Esophagus (tissue), 2 donors: ENCODE data around the gene CLIC1. TPM values are rescaled to one million over a fixed set of nuclear protein-coding genes. Genes with fewer than 3 reads are reported as not detected.

Source experiments
- H3K27ac ChIP-seq, 2 donors: one replicate each; pipeline ENCODE4 v1.5.1; 2013; ENCODE audit warnings: low read depth in 2 of 2, mild to moderate bottlenecking in 2 of 2, inconsistent platforms in 1 of 2, low read length in 1 of 2, moderate library complexity in 1 of 2
- H3K27me3 ChIP-seq, 2 donors: one replicate each; pipeline ENCODE4 v1.6.1; 2013; ENCODE audit warnings: low read length in 2 of 2, control low read depth in 1 of 2, mild to moderate bottlenecking in 1 of 2; ENCODE audit not compliant: insufficient read depth in 2 of 2, control insufficient read depth in 1 of 2
- H3K36me3 ChIP-seq, 2 donors: one replicate each; pipeline ENCODE4 v1.6.1; 2013; ENCODE audit warnings: low read length in 1 of 2; ENCODE audit not compliant: control insufficient read depth in 2 of 2, insufficient read depth in 2 of 2
- H3K4me1 ChIP-seq, 2 donors: one replicate each; pipeline ENCODE4 v1.6.1; 2013; ENCODE audit warnings: low read length in 1 of 2; ENCODE audit not compliant: control insufficient read depth in 2 of 2, insufficient read depth in 2 of 2
- H3K4me3 ChIP-seq, 2 donors: one replicate each; pipeline ENCODE4 v1.5.1; 2013; ENCODE audit warnings: low read length in 2 of 2, mild to moderate bottlenecking in 2 of 2, low read depth in 1 of 2, moderate library complexity in 1 of 2
- H3K9me3 ChIP-seq, 2 donors: one replicate each; pipeline ENCODE4 v1.6.1; 2013; ENCODE audit warnings: mild to moderate bottlenecking in 2 of 2, low read depth in 1 of 2, low read length in 1 of 2, moderate library complexity in 1 of 2; ENCODE audit not compliant: control insufficient read depth in 2 of 2, insufficient read depth in 1 of 2
- WGBS, 2 donors: extraction: QIAGEN DNeasy Blood & Tissue Kit; methylation state at CpG; one replicate each; pipeline ENCODE4 v1.1.7; 2013; 5-methylcytosine and 5-hydroxymethylcytosine counted together
- polyA plus RNA-seq, 2 donors: library from polyadenylated mRNA; stranded (reverse); fragments of 200-250 nt; gene quantifications; one replicate each; pipeline ENCODE4 v1.2.3, GENCODE V29; 2013
- donor health status: healthy with polysubstance abuse.
- donor health status: Bipolar disorder and iron deficiency.

The CLIC1 gene
- polyA plus RNA-seq, 2 donors = 258 to 412 TPM

DNA sequence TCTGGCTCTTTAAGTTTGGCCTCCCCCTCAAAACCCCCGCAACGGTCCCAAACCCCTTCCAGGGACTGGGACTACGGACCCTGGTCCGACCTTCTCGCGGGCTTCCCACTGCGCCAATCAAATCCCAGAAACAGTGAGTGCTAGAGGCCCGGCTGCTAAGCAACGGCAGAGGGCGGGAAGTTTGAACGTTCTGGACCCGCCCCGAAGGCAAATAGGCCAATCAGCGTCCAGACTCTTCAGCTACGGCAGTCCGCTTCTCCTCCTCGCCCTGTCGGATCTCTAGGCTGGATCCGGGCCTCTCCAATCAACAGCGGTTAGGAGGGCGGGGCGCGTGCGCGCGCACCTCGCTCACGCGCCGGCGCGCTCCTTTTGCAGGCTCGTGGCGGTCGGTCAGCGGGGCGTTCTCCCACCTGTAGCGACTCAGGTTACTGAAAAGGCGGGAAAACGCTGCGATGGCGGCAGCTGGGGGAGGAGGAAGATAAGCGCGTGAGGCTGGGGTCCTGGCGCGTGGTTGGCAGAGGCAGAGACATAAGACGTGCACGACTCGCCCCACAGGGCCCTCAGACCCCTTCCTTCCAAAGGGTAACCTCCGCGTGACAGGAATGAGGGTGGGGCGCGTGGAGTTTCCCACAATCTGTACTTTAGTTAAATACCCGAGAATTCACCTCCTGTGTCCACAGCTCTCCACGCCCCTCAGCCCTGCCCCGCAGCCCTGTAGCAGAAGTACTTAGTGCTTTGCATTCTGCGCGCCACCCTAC is 3.5 kb upstream of the CLIC1 start, which contains the start of gene MSH5:
Gene MSH5, plus strand, starts transcription at position 367 of the 758 bp plus-strand sequence. CDS start 462 bp downstream, outside the sequence.
- H3K4me3 ChIP-seq = peak within 1 kb of the TSS; percentile 74 to 83
- WGBS, 2 donors = 1% methylated on average over 58 of the region's 58 CpGs
- peak within 1 kb of the TSS; percentile 96 to 98 for H3K27ac ChIP-seq
- peaks cover 3 to 10% of the 10 kb centered on the region in 2 donors for H3K4me1 ChIP-seq
- H3K9me3 ChIP-seq = no peaks in the 10 kb centered on the region
- H3K27me3 ChIP-seq = no peaks in the 10 kb centered on the region
- no peaks in the 10 kb centered on the region for H3K36me3 ChIP-seq

DNA sequence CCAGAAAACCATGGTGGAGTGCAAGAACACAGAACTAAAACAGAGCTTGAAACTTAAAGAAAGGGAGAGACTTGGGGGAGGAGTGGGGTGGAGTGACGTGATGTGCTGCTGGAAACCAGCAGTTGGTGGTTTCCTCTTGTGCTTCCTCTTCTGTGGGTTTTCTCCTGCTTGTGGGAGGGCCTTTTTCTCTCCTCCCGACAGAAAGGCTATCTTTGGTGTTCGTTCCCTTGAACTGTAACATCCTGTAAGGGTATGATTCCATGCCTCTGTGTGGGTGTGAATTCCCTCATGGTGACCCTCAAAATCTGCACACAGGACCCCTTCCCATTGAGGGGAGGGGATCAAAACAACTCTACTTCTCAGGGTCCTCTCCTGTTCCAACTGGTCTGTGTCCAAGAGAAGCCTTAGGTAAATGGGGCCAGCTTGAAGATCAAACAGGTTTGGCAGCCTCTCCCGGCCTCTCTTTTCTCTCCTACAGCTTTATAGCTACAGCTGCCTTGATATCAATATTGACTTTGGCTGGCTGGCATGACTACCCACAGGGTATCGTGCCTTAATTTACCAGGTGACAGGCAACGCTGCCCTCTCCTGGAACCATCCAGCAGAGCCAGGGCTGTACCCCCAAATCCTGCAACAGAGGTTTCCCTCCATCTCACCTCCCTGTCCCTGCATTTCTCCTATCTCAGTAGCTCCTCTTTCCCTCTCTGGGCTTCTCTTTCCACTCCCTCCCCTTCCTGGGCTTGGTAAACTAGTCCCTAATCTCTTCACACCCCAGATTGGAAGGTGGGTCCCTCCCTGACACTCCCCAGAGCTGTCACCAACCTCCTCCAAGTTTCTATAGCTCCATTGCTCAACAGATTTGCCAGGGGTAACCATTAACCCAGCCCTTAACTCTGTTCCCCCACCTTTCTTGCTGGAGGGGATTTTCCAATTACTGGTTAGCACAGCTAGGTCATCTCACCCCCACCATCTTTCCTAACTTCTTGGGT is 2.0 kb upstream of the CLIC1 start:
- Histone ChIP-seq H3K27me3 (no peaks in the 10 kb centered on the region), H3K27ac (peak overlapping the region; percentile 96 to 98), H3K4me3 (peak overlapping the region; percentile 2 to 15), H3K36me3 (peaks cover 7 to 12% of the 10 kb centered on the region in 2 donors), H3K4me1 (peaks cover 3 to 17% of the 10 kb centered on the region in 2 donors), H3K9me3 (no peaks in the 10 kb centered on the region)
- 9 to 14% methylated on average over 6 of the region's 6 CpGs for WGBS, 2 donors

DNA sequence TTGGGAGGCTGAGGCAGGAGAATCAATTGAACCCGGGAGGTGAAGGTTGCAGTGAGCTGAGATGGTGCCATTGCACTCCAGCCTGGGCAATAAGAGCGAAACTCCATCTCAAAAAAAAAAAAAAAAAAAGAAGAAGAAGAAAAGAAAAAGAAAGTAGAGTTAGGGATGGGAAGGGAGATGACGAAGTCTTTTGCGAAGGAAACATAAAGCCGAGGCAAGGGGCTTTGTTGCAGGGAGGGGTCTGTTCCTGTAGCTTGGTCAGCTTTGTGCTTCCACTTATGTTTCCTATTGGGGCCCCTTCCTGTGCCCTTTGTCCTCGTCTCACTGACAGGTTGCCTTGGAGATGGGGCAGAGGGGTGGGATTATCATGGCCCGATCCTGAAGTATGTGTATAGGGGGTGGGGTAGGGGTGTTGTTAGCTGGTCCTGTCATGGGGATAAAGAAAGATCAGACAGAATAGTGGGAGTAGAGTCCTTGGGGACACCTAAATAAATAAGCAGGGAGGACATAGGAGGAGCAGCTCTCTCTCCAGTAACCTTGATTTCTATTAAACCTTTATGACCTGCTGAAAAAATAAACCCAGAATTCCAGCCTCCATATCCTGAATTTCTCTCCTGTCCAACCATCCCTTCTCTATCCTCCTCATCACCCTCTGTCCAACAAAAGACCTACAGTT is 1.1 kb upstream of the CLIC1 start:
- H3K4me1 ChIP-seq = peaks cover 3 to 17% of the 10 kb centered on the region in 2 donors
- no peaks in the 10 kb centered on the region for H3K9me3 ChIP-seq
- peak overlapping the region in 1 of 2 donors; percentile 15 for H3K4me3 ChIP-seq
- no peaks in the 10 kb centered on the region for H3K27me3 ChIP-seq
- H3K27ac ChIP-seq = peak overlapping the region; percentile 96 to 98
- 42 to 52% methylated on average over 7 of the region's 7 CpGs for WGBS, 2 donors
- peaks cover 10 to 12% of the 10 kb centered on the region in 2 donors for H3K36me3 ChIP-seq

DNA sequence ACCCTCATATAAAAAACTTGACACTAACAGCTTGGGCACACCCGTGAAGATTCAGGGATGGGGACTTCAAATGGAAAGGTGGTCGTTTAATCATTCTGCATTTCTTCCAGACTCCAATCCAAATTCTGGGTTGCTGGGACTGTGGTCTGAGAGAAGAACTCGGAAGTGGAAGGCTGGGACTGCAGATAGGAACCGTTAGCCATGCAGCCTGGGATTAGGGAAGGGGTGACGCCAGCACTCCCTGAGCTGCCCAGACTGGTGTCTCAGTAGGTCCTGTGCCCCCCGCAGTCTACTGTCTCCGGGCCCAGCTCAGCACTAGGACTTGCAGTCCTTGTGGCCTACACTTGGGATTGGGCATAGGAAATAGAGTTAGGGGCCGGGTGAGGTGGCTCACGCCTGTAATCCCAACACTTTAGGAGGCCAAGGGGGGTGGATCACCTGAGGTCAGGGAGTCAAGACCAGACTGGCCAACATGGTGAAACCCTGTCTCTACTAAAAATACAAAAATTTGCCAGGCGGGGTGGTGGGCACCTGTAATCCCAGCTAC is 511 bp upstream of the CLIC1 start:
- H3K27me3 ChIP-seq = no peaks in the 10 kb centered on the region
- H3K36me3 ChIP-seq = peaks cover 13 to 15% of the 10 kb centered on the region in 2 donors
- H3K4me1 ChIP-seq = peaks cover 3 to 17% of the 10 kb centered on the region in 2 donors
- H3K4me3 ChIP-seq = peak overlapping the region; percentile 60 to 88
- 31 to 32% methylated on average over 10 of the region's 10 CpGs for WGBS, 2 donors
- H3K27ac ChIP-seq = peak overlapping the region; percentile 96 to 97
- H3K9me3 ChIP-seq = no peaks in the 10 kb centered on the region

DNA sequence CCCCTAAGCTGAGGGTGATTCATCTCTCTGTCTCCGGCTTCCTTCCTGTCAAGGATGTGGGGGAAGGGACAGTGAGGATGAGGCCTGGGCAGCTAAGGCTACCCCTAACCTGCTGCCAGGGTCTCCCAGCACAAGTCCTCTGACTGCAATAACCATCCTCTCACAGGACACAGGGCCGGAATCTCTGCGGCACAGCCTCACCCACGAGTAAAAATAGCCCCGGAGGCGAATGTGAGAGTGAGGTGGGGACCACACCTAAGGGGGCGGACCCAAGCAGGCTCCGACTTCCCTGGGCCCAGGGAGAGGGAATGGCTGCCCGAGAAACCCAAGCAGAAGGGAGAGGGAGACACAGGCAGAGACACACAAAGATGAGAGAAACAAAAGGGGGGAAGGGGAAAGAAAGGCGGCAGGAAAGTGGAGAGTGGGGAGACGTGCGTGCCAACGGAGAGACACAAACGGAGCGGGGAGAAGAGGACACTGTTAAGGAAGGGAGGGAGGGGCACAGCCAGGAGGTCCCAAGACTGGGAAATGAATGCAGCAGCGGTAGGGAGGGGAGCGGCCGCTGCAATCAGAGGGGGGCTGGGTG is 1.4 kb downstream of the CLIC1 start:
- Histone ChIP-seq H3K36me3 (peaks cover 14 to 20% of the 10 kb centered on the region in 2 donors), H3K9me3 (no peaks in the 10 kb centered on the region), H3K4me1 (peaks cover 3 to 17% of the 10 kb centered on the region in 2 donors), H3K27me3 (no peaks in the 10 kb centered on the region), H3K27ac (peak overlapping the region; percentile 96 to 97), H3K4me3 (peak overlapping the region; percentile 60 to 88)
- 0 to 4% methylated on average over 17 to 18 of the region's 18 CpGs for WGBS, 2 donors

DNA sequence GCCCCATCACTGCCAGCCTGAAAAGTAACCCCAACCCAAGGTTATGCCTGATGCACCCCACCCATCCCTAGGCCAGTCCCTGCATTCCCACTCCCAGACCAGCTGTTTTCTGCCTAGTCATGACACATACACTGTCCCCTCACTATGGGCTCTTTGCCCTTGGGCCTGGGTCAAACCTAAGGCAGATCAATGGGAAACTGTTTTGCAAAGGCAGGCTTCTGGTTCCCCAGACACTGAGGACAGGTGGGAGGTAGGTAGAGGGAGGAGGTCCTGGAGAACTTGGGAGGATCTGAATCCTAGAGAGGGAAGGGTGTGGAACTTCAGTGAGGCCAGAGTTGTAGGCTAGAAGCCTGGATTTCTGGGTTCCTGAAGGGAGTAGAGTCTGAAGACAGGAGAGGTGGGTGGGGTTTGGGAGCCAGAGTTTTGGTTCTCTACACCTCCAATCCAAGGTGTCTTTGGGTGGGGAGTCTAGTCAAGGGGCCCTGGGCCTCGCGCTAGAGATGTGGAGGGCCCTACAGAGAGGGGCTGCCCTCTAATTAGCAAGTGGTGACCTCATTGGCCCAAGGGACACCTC is 2.0 kb downstream of the CLIC1 start:
- Histone ChIP-seq H3K4me3 (peak overlapping the region; percentile 60 to 88), H3K9me3 (no peaks in the 10 kb centered on the region), H3K36me3 (peaks cover 14 to 20% of the 10 kb centered on the region in 2 donors), H3K27me3 (no peaks in the 10 kb centered on the region), H3K4me1 (peaks cover 3 to 17% of the 10 kb centered on the region in 2 donors), H3K27ac (peak overlapping the region; percentile 96 to 97)
- WGBS, 2 donors = 8 to 12% methylated on average over 2 of the region's 2 CpGs

DNA sequence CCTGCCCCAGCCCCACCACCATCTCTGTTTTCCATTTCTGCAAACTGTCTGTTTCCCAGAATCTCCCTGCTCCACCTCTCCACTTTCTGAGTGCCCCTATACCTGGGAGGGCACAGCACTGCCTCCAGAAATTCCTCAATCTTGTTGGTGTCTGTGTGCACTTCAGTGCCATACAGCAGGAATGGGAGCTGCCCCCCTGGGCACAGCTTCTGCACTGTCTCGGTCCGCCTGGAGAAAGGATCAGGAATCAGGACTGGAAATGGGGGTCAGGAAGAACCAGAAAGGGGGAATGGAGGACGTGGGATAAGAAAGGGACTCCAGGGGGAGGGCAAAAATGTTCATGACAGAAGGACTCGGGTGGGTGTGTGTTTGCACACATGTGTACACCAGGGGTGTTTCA is 2.6 kb downstream of the CLIC1 start:
- Histone ChIP-seq H3K4me3 (no peak overlapping the region), H3K27ac (peak overlapping the region in 1 of 2 donors; percentile 97), H3K36me3 (peaks cover 14 to 20% of the 10 kb centered on the region in 2 donors), H3K27me3 (no peaks in the 10 kb centered on the region), H3K9me3 (no peaks in the 10 kb centered on the region), H3K4me1 (peaks cover 3 to 18% of the 10 kb centered on the region in 2 donors)
- 74 to 80% methylated on average over 4 of the region's 4 CpGs for WGBS, 2 donors

DNA sequence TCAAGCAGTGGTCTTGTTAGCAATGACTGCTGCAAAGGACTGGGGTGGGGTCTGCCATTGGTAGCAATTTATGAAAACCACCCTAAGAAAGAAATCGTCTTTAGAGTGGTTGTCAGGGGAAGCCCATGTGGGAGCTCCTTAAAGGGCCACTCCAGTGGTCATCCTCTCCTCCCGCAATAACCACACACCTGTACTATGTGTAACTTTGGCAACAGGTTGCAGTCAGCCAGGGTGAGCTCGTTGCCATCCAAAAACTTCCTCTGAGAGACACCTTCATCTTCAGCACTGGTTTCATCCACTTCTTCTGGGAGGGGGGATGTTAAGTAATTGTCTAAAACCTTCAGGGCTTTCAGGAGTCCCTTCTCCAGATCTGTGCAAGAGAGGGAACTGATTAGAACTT is 4.3 kb downstream of the CLIC1 start:
- Histone ChIP-seq H3K27ac (peak overlapping the region in 1 of 2 donors; percentile 30), H3K27me3 (no peaks in the 10 kb centered on the region), H3K9me3 (no peaks in the 10 kb centered on the region), H3K36me3 (peaks cover 14 to 26% of the 10 kb centered on the region in 2 donors), H3K4me3 (no peak overlapping the region), H3K4me1 (peaks cover 3 to 19% of the 10 kb centered on the region in 2 donors)
- WGBS, 2 donors = 66% methylated on average over 3 of the region's 3 CpGs
